Bronchial epithelial cell (primary cell): ENCODE measurements around the gene MTAP. TPM values are rescaled to one million over a fixed set of nuclear protein-coding genes. Genes with fewer than 3 reads are reported as not detected.

Source experiments
- DNase-seq: peaks from one replicate; pipeline ENCODE4 v3.0.0-alpha.2; 2010; ENCODE audit warnings: low read depth
- FAIRE-seq: peaks from 2 replicates; lab custom pipeline; 2011; peaks lifted over from hg19 to GRCh38; lab: Jason Lieb, UNC
- H3K27me3 ChIP-seq: 2 replicates; pipeline ENCODE4 v1.5.1; 2011; ENCODE audit warnings: low read length; ENCODE audit not compliant: control insufficient read depth, insufficient read depth
- H3K36me3 ChIP-seq: 2 replicates; pipeline ENCODE4 v1.5.1; 2011; ENCODE audit warnings: low read length; ENCODE audit not compliant: control insufficient read depth, insufficient read depth
- H3K4me3 ChIP-seq: 2 replicates; pipeline ENCODE4 v1.5.1; 2011; ENCODE audit warnings: mild to moderate bottlenecking, low read depth, low read length, control low read depth
- total RNA-seq: library from RNA; depleted of rRNA; stranded (reverse); fragments of >200 nt; gene quantifications from 2 replicates; pipeline ENCODE4 v1.2.1, GENCODE V29; 2014
- TF ChIP-seq, protein P1 (sequence below): IDR thresholded peaks from 2 replicates; pipeline ENCODE4 v1.5.1; 2011; ENCODE audit warnings: mild to moderate bottlenecking, moderate library complexity, low read length, control low read depth, inconsistent platforms; ENCODE audit not compliant: insufficient read depth, severe bottlenecking

MTAP gene
- total RNA-seq, 1 donor from 2014 or later = 44.8 TPM

DNA sequence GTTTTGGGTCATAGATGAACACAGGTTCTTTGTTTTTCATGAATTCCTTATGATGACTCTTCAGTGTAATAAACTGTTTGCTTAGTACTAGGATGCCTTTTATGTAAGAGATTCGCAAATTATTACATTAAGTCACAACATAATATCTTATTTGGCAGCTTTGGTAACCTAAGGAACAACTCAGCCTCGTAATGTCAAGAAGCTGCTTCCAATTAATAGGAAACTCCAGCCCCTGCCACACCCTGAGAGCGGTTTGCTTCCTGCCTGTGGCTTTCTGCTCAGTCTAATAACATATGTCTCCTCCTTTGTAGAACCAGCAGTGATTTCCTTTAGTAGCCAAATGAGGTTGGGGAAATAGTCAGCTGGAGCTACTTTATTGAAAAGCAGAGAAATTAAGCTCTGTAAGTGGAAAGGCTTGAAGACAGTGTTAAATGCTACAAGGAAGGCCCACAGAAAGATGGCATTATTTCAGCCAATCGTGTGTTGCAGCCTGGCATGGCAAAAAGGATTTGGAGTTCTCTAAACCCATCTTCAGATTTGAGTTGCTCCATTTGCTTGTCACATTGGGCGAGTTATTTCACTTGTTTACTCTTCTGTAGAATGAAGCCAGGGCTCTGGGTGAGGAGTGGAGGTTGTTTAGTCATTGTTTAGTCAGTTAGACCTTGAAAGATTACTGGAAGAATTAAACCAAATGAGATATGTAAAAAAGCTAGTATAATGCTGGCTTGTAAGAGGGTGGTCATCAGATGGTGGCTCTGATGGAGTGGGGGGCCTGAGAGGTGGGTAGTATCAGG is 54.1 kb downstream of the MTAP start:
- Histone ChIP-seq H3K4me3 (no peak overlapping the region), H3K27me3 (no peaks in the 10 kb centered on the region), H3K36me3 (peaks cover 13% of the 10 kb centered on the region)
- DNase-seq = peak; percentile 40
- no peak for FAIRE-seq
- TF ChIP-seq, protein P1, sequence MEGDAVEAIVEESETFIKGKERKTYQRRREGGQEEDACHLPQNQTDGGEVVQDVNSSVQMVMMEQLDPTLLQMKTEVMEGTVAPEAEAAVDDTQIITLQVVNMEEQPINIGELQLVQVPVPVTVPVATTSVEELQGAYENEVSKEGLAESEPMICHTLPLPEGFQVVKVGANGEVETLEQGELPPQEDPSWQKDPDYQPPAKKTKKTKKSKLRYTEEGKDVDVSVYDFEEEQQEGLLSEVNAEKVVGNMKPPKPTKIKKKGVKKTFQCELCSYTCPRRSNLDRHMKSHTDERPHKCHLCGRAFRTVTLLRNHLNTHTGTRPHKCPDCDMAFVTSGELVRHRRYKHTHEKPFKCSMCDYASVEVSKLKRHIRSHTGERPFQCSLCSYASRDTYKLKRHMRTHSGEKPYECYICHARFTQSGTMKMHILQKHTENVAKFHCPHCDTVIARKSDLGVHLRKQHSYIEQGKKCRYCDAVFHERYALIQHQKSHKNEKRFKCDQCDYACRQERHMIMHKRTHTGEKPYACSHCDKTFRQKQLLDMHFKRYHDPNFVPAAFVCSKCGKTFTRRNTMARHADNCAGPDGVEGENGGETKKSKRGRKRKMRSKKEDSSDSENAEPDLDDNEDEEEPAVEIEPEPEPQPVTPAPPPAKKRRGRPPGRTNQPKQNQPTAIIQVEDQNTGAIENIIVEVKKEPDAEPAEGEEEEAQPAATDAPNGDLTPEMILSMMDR = no peak

DNA sequence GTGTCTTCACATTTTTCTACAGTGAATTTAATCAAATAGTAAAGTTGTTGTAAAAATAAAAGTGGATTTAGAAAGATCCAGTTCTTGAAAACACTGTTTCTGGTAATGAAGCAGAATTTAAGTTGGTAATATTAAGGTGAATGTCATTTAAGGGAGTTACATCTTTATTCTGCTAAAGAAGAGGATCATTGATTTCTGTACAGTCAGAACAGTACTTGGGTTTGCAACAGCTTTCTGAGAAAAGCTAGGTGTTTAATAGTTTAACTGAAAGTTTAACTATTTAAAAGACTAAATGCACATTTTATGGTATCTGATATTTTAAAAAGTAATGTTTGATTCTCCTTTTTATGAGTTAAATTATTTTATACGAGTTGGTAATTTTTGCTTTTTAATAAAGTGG is 60.4 kb downstream of the MTAP start:
- DNase-seq (no peak), FAIRE-seq (no peak)
- Histone ChIP-seq H3K27me3 (no peaks in the 10 kb centered on the region), H3K36me3 (peaks cover 16% of the 10 kb centered on the region), H3K4me3 (no peak overlapping the region)
- TF ChIP-seq, protein P1 = no peak

DNA sequence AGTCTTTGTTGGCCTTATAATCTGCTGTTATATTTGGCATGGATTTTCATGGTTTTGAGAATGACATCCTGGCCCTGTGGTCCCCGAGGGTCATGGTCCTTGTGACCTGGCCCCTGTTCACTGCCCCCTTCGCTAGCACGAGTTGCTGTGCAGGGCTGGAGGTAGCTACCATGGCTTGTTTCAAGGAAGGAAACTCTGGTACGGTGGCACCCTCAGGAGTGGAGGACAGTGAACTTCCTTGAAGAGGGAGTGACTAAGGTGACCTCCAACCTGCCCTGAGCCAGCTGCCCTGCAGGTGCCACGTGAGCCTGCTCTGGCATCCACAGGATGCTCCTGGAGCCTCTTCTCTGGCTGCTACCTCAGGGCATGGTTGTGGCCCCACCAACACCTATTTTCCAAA is 62.1 kb downstream of the MTAP start:
- TF ChIP-seq, protein P1 = no peak
- no peak overlapping the region for H3K4me3 ChIP-seq
- FAIRE-seq (no peak), DNase-seq (no peak)
- no peaks in the 10 kb centered on the region for H3K27me3 ChIP-seq
- H3K36me3 ChIP-seq = peaks cover 11% of the 10 kb centered on the region

DNA sequence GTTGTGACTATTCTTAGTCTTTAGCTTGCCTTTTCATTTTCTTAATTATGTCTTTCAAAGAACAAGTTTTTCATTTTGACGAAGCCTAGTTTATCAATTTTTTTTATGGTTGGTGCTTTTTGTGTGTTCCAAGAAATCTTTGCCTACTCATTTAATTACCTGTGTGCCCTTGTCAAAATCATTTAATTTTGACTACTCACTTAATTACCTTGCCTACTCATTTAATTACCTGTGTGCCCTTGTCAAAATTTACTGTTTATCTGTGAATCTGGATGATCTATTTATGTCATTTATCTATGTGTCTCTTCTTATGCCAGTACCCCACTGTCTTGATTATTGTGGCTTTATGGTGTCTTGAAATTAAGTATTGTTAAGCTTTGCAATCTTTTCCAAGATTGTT is 63.9 kb downstream of the MTAP start:
- peaks cover 10% of the 10 kb centered on the region for H3K36me3 ChIP-seq
- FAIRE-seq = no peak

DNA sequence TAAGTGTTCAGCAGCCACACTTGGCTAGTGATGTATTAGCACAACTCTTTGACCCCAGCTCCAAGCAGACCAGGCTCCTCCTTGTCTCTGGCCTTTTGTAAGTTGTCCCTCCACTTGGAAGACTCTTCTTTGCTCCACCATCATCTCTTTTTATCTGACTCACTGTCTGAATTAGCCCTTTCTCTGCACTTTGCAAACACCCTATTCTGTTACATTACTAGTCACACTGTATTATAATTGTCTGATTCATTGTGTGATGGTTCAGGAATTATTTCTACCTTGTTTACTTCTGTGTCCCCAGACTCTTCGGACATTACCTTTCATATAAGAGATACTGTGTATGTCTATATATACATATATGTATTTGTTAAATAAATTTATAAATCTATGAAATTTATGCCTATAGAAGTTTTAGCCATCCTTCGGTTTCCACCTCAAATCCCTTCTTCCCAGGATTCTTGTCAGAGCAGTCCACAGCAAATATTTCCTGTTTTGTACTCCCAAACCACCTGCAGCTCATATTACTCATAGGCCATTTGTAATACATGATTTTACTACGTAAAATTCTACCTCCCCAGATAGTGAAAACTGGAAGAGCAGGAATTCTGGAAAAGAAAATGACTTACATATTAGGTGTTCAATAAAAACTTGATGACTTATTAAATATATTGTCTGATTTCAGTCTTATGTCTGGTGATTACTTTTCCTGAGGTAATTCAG is 69.0 kb downstream of the MTAP start:
- Histone ChIP-seq H3K36me3 (no peaks in the 10 kb centered on the region), H3K4me3 (no peak overlapping the region), H3K27me3 (no peaks in the 10 kb centered on the region)
- FAIRE-seq (no peak), DNase-seq (peak; percentile 81)
- TF ChIP-seq, protein P1 = no peak

More for the DNA sequence above, 63.9 kb downstream of the MTAP start:
- Histone ChIP-seq H3K27me3 (no peaks in the 10 kb centered on the region), H3K4me3 (no peak overlapping the region)
- TF ChIP-seq, protein P1 = no peak
- no peak for DNase-seq
